Neural cell (in vitro differentiated cells): ENCODE data around the gene LTBP4. TPM values are rescaled to one million over a fixed set of nuclear protein-coding genes. Genes with fewer than 3 reads are reported as not detected.
A peak's percentile ranks its signal among the peaks of the same experiment; 100 is the strongest.

Experiments
- H2AFZ ChIP-seq: fragments of 200-600, 300-800 bp; sonication (generic), shearing (Covaris generic); 2 replicates; pipeline ENCODE4 v1.6.0; 2014; ENCODE audit warnings: low read depth, mild to moderate bottlenecking, antibody characterized with exemption, low read length, moderate library complexity
- H3F3A ChIP-seq: fragments of 200-600 bp; shearing (Covaris generic); 2 replicates; pipeline ENCODE4 v1.6.1; 2016; ENCODE audit warnings: mild to moderate bottlenecking, moderate library complexity, mixed read lengths, antibody characterized with exemption, low read length; ENCODE audit not compliant: insufficient read depth, poor library complexity, severe bottlenecking
- H3K27ac ChIP-seq: fragments of 200-600, 300-800 bp; sonication (generic), shearing (Covaris generic); 2 replicates; pipeline ENCODE4 v1.5.1; 2014; ENCODE audit warnings: mild to moderate bottlenecking, low read length, moderate library complexity
- H3K27me3 ChIP-seq: fragments of 300-800, 200-600 bp; sonication (generic), shearing (Covaris generic); 2 replicates; pipeline ENCODE4 v1.6.0; 2014; ENCODE audit warnings: mild to moderate bottlenecking, low read depth, low read length, moderate library complexity; ENCODE audit not compliant: insufficient read depth
- H3K36me3 ChIP-seq: fragments of 300-800, 200-600 bp; sonication (generic), shearing (Covaris generic); 2 replicates; pipeline ENCODE4 v1.5.1; 2014; ENCODE audit warnings: mild to moderate bottlenecking, antibody characterized with exemption, low read length, moderate library complexity; ENCODE audit not compliant: insufficient read depth
- H3K4me2 ChIP-seq: fragments of 300-800, 200-600 bp; sonication (generic), shearing (Covaris generic); 2 replicates; pipeline ENCODE4 v1.6.0; 2014; ENCODE audit warnings: mild to moderate bottlenecking, low read length
- H3K4me3 ChIP-seq: fragments of 300-800, 200-600 bp; sonication (generic), shearing (Covaris generic); 2 replicates; pipeline ENCODE4 v1.5.1; 2014; ENCODE audit warnings: mild to moderate bottlenecking, low read length, moderate library complexity
- H3K79me2 ChIP-seq: fragments of 200-600 bp; shearing (Covaris generic); replicated peaks from 2 replicates; pipeline ENCODE4 v1.6.0; 2014; ENCODE audit warnings: mild to moderate bottlenecking, low read length, moderate library complexity; ENCODE audit not compliant: insufficient read depth
- H3K9ac ChIP-seq: fragments of 300-800, 200-600 bp; sonication (generic), shearing (Covaris generic); 2 replicates; pipeline ENCODE4 v1.6.1; 2016; ENCODE audit warnings: mild to moderate bottlenecking, low read length, mixed read lengths
- H3K9me2 ChIP-seq: fragments of 200-600 bp; shearing (Covaris generic); 2 replicates; pipeline ENCODE4 v1.6.1; 2016; ENCODE audit warnings: mild to moderate bottlenecking, low read length, mixed read lengths; ENCODE audit not compliant: insufficient read depth
- H3K9me3 ChIP-seq: fragments of 200-600, 300-800 bp; sonication (generic), shearing (Covaris generic); 2 replicates; pipeline ENCODE4 v1.6.1; 2016; ENCODE audit warnings: mild to moderate bottlenecking, mixed run types, low read length, moderate library complexity, mixed read lengths
- H4K20me1 ChIP-seq: fragments of 200-600 bp; shearing (Covaris generic); 2 replicates; pipeline ENCODE4 v1.6.1; 2016; ENCODE audit warnings: mild to moderate bottlenecking, mixed run types; ENCODE audit not compliant: insufficient read depth
- EP300 ChIP-seq: fragments of 450-650 bp; conservative IDR thresholded peaks from 2 replicates; pipeline ENCODE4 v1.6.1; 2014; ENCODE audit warnings: antibody characterized with exemption, mild to moderate bottlenecking, moderate library complexity; ENCODE audit not compliant: poor library complexity, severe bottlenecking
- EZH2 ChIP-seq: fragments of 200-600, 300-800 bp; shearing (Covaris generic), sonication (generic); IDR thresholded peaks from 2 replicates; pipeline ENCODE4 v1.6.1; 2014; ENCODE audit warnings: antibody characterized with exemption, low read length, borderline replicate concordance, mild to moderate bottlenecking; ENCODE audit not compliant: insufficient read depth, poor library complexity, severe bottlenecking
- MXI1 ChIP-seq: fragments of 450-650 bp; conservative IDR thresholded peaks from 2 replicates; pipeline ENCODE4 v1.6.1; 2014; ENCODE audit warnings: antibody characterized with exemption, mild to moderate bottlenecking; ENCODE audit not compliant: poor library complexity, severe bottlenecking
- POLR2AphosphoS5 ChIP-seq: IDR thresholded peaks from 2 replicates; pipeline ENCODE4 v1.6.1; 2012
- TAF1 ChIP-seq: IDR thresholded peaks from 2 replicates; pipeline ENCODE4 v1.6.1; 2012; ENCODE audit warnings: low read depth
- polyA plus RNA-seq: library from polyadenylated mRNA; depleted of rRNA; stranded (reverse); fragments of >200 nt; gene quantifications from 2 replicates; pipeline ENCODE4 v1.2.3, GENCODE V29; 2014
- TF ChIP-seq, protein P1 (sequence below): IDR thresholded peaks from 2 replicates; pipeline ENCODE4 v1.6.1; 2012; ENCODE audit warnings: borderline replicate concordance
- TF ChIP-seq, protein P2 (sequence below): fragments of 450-650 bp; IDR thresholded peaks from 2 replicates; pipeline ENCODE4 v1.5.1; 2014; ENCODE audit warnings: antibody characterized with exemption, mild to moderate bottlenecking, moderate library complexity; ENCODE audit not compliant: poor library complexity, severe bottlenecking

LTBP4 gene
- polyA plus RNA-seq, 1 donor from 2014 or later: 55.6 TPM

DNA sequence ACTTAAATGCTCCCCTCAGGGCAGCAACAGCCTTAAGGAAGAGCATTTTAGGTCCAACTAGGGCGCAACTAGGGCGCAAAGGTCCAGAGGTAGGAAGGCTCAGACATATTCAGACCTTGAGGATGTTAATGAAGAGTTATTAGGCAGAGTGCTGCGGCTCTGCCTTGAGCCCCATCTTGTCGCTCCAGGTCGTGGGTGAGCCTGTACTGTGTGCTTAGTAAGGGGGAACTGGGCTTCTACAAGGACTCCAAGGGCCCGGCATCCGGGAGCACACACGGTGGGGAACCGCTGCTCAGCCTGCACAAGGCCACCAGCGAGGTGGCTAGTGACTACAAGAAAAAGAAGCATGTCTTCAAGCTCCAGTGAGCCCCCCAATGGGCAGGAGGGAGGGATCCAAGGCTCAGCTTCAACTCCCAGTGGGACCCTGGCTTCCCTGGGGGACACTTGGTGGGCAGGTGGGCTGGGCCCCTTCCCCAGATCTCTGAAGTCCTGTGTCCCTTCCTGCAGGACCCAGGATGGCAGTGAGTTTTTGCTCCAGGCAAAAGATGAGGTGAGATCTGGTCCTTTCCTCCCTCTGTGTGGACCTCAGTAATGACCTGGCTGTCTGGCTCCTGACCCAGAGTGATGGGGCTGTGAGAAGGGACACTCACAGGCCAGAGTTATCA, 29.2 kb upstream of the LTBP4 start:
- Histone ChIP-seq H3K27me3 (peaks cover 30% of the 10 kb centered on the region), H3K27ac (no peak overlapping the region), H3K9ac (no peak overlapping the region)

DNA sequence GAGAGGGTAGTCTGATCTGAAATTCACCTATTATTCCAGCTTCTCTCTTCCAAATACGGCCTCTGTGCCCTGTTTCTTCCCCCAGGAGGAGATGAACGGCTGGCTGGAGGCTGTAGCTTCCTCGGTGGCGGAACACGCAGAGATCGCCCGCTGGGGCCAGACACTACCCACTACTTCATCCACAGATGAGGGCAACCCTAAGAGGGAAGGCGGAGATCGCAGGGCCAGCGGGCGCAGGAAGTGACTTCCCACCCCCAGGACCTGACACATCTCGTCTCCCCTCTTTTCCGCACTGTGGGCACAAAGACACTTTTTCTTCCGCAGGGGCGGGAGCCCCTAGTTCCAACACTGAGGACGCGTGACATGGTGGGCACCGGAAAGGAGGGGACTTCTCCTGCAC, 25.8 kb upstream of the LTBP4 start:
- H3K9me2 ChIP-seq: no peaks in the 10 kb centered on the region
- H3K27me3 ChIP-seq: no peaks in the 10 kb centered on the region
- no peak overlapping the region for H3K4me3 ChIP-seq
- no peaks in the 10 kb centered on the region for H4K20me1 ChIP-seq
- no peak overlapping the region for H3K4me2 ChIP-seq
- no peaks in the 10 kb centered on the region for H3F3A ChIP-seq
- no peak overlapping the region for H2AFZ ChIP-seq
- no peak overlapping the region for H3K27ac ChIP-seq
- no peaks in the 10 kb centered on the region for H3K36me3 ChIP-seq
- no peak overlapping the region for H3K9ac ChIP-seq
- TF ChIP-seq TAF1 (no peak), POLR2AphosphoS5 (no peak), EP300 (no peak), MXI1 (no peak)
- TF ChIP-seq, protein P1, sequence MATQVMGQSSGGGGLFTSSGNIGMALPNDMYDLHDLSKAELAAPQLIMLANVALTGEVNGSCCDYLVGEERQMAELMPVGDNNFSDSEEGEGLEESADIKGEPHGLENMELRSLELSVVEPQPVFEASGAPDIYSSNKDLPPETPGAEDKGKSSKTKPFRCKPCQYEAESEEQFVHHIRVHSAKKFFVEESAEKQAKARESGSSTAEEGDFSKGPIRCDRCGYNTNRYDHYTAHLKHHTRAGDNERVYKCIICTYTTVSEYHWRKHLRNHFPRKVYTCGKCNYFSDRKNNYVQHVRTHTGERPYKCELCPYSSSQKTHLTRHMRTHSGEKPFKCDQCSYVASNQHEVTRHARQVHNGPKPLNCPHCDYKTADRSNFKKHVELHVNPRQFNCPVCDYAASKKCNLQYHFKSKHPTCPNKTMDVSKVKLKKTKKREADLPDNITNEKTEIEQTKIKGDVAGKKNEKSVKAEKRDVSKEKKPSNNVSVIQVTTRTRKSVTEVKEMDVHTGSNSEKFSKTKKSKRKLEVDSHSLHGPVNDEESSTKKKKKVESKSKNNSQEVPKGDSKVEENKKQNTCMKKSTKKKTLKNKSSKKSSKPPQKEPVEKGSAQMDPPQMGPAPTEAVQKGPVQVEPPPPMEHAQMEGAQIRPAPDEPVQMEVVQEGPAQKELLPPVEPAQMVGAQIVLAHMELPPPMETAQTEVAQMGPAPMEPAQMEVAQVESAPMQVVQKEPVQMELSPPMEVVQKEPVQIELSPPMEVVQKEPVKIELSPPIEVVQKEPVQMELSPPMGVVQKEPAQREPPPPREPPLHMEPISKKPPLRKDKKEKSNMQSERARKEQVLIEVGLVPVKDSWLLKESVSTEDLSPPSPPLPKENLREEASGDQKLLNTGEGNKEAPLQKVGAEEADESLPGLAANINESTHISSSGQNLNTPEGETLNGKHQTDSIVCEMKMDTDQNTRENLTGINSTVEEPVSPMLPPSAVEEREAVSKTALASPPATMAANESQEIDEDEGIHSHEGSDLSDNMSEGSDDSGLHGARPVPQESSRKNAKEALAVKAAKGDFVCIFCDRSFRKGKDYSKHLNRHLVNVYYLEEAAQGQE: no peak
- no peaks in the 10 kb centered on the region for H3K9me3 ChIP-seq
- no peaks in the 10 kb centered on the region for H3K79me2 ChIP-seq

More for the DNA sequence above, 29.2 kb upstream of the LTBP4 start:
- TF ChIP-seq, protein P2, sequence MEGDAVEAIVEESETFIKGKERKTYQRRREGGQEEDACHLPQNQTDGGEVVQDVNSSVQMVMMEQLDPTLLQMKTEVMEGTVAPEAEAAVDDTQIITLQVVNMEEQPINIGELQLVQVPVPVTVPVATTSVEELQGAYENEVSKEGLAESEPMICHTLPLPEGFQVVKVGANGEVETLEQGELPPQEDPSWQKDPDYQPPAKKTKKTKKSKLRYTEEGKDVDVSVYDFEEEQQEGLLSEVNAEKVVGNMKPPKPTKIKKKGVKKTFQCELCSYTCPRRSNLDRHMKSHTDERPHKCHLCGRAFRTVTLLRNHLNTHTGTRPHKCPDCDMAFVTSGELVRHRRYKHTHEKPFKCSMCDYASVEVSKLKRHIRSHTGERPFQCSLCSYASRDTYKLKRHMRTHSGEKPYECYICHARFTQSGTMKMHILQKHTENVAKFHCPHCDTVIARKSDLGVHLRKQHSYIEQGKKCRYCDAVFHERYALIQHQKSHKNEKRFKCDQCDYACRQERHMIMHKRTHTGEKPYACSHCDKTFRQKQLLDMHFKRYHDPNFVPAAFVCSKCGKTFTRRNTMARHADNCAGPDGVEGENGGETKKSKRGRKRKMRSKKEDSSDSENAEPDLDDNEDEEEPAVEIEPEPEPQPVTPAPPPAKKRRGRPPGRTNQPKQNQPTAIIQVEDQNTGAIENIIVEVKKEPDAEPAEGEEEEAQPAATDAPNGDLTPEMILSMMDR: no peak
- TF ChIP-seq MXI1: no peak
- Histone ChIP-seq H3K4me2 (no peak overlapping the region), H3K9me3 (no peaks in the 10 kb centered on the region), H3K9me2 (no peaks in the 10 kb centered on the region), H3F3A (no peaks in the 10 kb centered on the region), H4K20me1 (no peaks in the 10 kb centered on the region), H3K4me3 (no peak overlapping the region), H3K36me3 (no peaks in the 10 kb centered on the region), H3K79me2 (no peaks in the 10 kb centered on the region), H2AFZ (no peak overlapping the region)

DNA sequence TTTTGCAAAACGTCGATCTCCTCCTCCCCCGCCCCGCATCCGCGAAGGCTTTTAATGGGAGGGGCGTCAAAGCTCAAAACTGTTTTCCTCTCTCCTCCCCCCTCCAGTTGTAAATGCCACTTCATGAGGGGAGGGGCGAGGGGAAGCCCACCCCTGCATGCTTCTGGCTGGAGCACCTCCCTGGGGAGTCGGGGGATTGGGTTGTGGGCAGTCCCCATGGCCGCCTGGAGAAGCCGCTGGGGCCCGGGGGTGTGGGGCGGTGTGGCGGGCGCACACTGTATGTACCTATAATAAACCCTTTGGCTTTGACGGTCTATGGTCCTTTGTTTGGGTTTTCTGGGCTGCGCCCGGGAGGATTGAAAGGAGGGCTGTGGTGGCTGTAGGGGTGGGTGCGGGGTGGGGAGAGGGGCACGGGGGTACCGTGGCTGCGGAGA, 25.0 kb upstream of the LTBP4 start:
- H3K4me2 ChIP-seq: no peak overlapping the region
- TF ChIP-seq, protein P2: no peak
- TF ChIP-seq POLR2AphosphoS5 (no peak), TAF1 (no peak), MXI1 (no peak), EP300 (no peak), EZH2 (no peak)
- TF ChIP-seq, protein P1: no peak
- H4K20me1 ChIP-seq: no peaks in the 10 kb centered on the region
- no peaks in the 10 kb centered on the region for H3K36me3 ChIP-seq
- H3K9me3 ChIP-seq: no peaks in the 10 kb centered on the region
- no peak overlapping the region for H3K27ac ChIP-seq
- no peaks in the 10 kb centered on the region for H3K79me2 ChIP-seq
- H3K9me2 ChIP-seq: no peaks in the 10 kb centered on the region
- no peak overlapping the region for H2AFZ ChIP-seq
- H3K27me3 ChIP-seq: no peaks in the 10 kb centered on the region
- H3K9ac ChIP-seq: no peak overlapping the region
- H3F3A ChIP-seq: no peaks in the 10 kb centered on the region
- peak overlapping the region; percentile 89 for H3K4me3 ChIP-seq
